ENCODE measurements around the gene MRGPRF.

MRGPRF gene

GRCh38 chr11:69050592-69051380, 37.7 kb upstream of the MRGPRF start:
- DNase-seq (ENCODE audit: low read depth in 1 of 2, low spot score in 1 of 2) = no peak

GRCh38 chr11:69049490-69049867, 36.4 kb upstream of the MRGPRF start:
- DNase-seq (ENCODE audit: low read depth in 1 of 2, low spot score in 1 of 2) = no peak

GRCh38 chr11:69048694-69049489, 35.8 kb upstream of the MRGPRF start, which contains the start of gene TPCN2:
Gene TPCN2, plus strand, starts transcription at chr11:69048932. Its CDS starts 66 bp downstream, at chr11:69048998.
- DNase-seq (ENCODE audit: low read depth in 1 of 2, low spot score in 1 of 2) = peak; percentile 75 to 84

GRCh38 chr11:69048031-69048693, 35.1 kb upstream of the MRGPRF start:
- no peak for DNase-seq (ENCODE audit: low read depth in 1 of 2, low spot score in 1 of 2)

- no peak for DNase-seq (ENCODE audit: low read depth in 1 of 2, low spot score in 1 of 2)
Observed at GRCh38 chr11:69044111-69045013, 31.3 kb upstream of the MRGPRF start.

GRCh38 chr11:69041516-69041915, 28.5 kb upstream of the MRGPRF start:
- no peak for DNase-seq (ENCODE audit: low read depth in 1 of 2, low spot score in 1 of 2)

GRCh38 chr11:69040581-69041260, 27.7 kb upstream of the MRGPRF start:
- peak in 1 of 2 donors; percentile 16 for DNase-seq (ENCODE audit: low read depth in 1 of 2, low spot score in 1 of 2)

GRCh38 chr11:69040051-69040450, 27.0 kb upstream of the MRGPRF start:
- no peak for DNase-seq (ENCODE audit: low read depth in 1 of 2, low spot score in 1 of 2)

- no peak for DNase-seq (ENCODE audit: low read depth in 1 of 2, low spot score in 1 of 2)
Observed at GRCh38 chr11:69039501-69039900, 26.5 kb upstream of the MRGPRF start.

GRCh38 chr11:69037544-69037943, 24.5 kb upstream of the MRGPRF start:
- DNase-seq (ENCODE audit: low read depth in 1 of 2, low spot score in 1 of 2) = no peak

- DNase-seq (ENCODE audit: low read depth in 1 of 2, low spot score in 1 of 2) = no peak
Observed at GRCh38 chr11:69037074-69037473, 24.0 kb upstream of the MRGPRF start.

- DNase-seq (ENCODE audit: low read depth in 1 of 2, low spot score in 1 of 2) = no peak
Observed at GRCh38 chr11:69035946-69036340, 22.9 kb upstream of the MRGPRF start.

- DNase-seq (ENCODE audit: low read depth in 1 of 2, low spot score in 1 of 2) = no peak
Observed at GRCh38 chr11:69035150-69035945, 22.3 kb upstream of the MRGPRF start.

GRCh38 chr11:69034123-69034867, 21.2 kb upstream of the MRGPRF start:
- DNase-seq (ENCODE audit: low read depth in 1 of 2, low spot score in 1 of 2) = no peak

GRCh38 chr11:69033431-69033830, 20.4 kb upstream of the MRGPRF start:
- DNase-seq (ENCODE audit: low read depth in 1 of 2, low spot score in 1 of 2) = no peak

GRCh38 chr11:69032833-69033232, 19.8 kb upstream of the MRGPRF start:
- DNase-seq (ENCODE audit: low read depth in 1 of 2, low spot score in 1 of 2) = no peak

- no peak for DNase-seq (ENCODE audit: low read depth in 1 of 2, low spot score in 1 of 2)
Observed at GRCh38 chr11:69030301-69030700, 17.3 kb upstream of the MRGPRF start.

- no peak for DNase-seq (ENCODE audit: low read depth in 1 of 2, low spot score in 1 of 2)
Observed at GRCh38 chr11:69027704-69028372, 14.8 kb upstream of the MRGPRF start.

Data from activated CD4-positive, alpha-beta T cell treated with anti-CD3 and anti-CD28 coated beads, Interleukin-2, amount 50 U/mL, for 24 hours (primary cell).